Astrocyte of the spinal cord (primary cell): ENCODE measurements around the gene GGT7.
"Not testable (repeated sequence)": the region's sequence is repeated elsewhere in the genome, so short reads cannot be mapped to it uniquely, and the experiment has no call there.

Experiments used
- DNase-seq: peaks from one replicate; pipeline ENCODE4 v3.0.0; 2011; ENCODE audit warnings: low read depth, low spot score
- H3K4me3 ChIP-seq: 2 replicates; pipeline ENCODE4 v1.5.1; 2011; ENCODE audit warnings: low read depth, mild to moderate bottlenecking, low read length, moderate library complexity
- in situ Hi-C: cut with HindIII; loops from 2 replicates; pipeline ENCODE4 v1.10.0; 2017; ENCODE audit warnings: low sequenced_read_pairs
- TF ChIP-seq, protein P1 (sequence below): IDR thresholded peaks from 2 replicates; pipeline ENCODE4 v1.5.1; 2012; ENCODE audit warnings: low read depth, mild to moderate bottlenecking, low read length, inconsistent platforms

The GGT7 gene

DNA sequence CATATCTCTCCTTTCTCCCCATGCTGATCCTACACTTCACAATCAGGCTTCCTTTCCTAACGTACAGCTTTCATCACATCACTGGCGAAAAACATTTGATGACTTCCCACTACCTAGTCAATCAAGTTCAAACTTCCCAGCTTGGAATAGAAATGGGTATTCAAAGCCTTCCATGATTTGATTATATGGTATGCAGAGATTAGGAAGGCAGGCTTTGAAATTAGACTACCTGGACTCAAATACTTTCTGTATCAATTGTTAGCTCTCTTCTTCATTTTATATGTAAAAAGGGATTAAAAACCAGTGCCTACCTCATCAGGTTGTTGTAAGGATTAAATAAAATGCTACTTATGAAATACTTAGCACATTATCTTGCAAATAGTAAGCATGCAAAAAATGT lies 54.9 kb downstream of the GGT7 start:
- H3K4me3 ChIP-seq: no peak overlapping the region
- TF ChIP-seq, protein P1, sequence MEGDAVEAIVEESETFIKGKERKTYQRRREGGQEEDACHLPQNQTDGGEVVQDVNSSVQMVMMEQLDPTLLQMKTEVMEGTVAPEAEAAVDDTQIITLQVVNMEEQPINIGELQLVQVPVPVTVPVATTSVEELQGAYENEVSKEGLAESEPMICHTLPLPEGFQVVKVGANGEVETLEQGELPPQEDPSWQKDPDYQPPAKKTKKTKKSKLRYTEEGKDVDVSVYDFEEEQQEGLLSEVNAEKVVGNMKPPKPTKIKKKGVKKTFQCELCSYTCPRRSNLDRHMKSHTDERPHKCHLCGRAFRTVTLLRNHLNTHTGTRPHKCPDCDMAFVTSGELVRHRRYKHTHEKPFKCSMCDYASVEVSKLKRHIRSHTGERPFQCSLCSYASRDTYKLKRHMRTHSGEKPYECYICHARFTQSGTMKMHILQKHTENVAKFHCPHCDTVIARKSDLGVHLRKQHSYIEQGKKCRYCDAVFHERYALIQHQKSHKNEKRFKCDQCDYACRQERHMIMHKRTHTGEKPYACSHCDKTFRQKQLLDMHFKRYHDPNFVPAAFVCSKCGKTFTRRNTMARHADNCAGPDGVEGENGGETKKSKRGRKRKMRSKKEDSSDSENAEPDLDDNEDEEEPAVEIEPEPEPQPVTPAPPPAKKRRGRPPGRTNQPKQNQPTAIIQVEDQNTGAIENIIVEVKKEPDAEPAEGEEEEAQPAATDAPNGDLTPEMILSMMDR: no peak
- in situ Hi-C loops: no loop called here
- no peak for DNase-seq

DNA sequence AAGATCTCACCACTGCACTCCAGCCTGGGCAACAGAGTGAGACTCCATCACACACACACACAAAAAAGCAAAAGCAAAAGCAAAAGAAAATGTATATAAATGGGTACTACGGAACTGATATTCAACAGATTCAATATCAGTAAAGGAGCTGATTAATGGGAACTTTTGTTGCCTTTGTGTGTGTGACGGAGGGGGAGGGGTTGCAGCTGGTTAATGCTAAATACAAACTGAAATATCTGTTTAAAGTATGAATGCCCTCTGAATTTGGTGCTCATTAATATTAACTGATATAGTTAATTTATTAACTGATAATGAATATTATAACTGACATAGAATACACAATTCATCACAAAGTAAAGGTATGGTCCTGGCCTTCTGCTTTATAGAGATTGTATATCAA lies 55.6 kb downstream of the GGT7 start:
- TF ChIP-seq, protein P1: no peak
- DNase-seq: no peak
- H3K4me3 ChIP-seq: no peak overlapping the region
- in situ Hi-C loops: no loop called here

DNA sequence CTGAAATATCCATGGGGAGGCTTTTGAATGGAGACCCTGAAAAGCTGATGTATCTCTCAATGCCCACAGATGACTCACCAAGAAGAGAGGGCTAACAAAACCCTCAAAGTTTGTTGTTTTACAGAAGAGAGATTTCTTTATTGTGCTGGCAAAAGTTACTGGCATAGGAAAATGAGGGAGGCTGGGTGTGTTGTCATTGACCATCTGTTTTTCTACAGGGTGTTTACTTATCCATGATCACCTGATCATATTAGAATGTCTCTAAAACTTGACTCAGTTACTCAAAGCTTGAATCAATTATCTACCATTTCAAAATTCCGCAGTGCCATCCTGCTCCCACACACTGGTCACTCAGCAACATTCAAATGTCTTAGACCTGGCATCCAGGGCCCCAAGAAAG lies 57.0 kb downstream of the GGT7 start:
- peak; percentile 7 for DNase-seq
- in situ Hi-C loops: no loop called here
- TF ChIP-seq, protein P1: no peak
- H3K4me3 ChIP-seq: no peak overlapping the region

DNA sequence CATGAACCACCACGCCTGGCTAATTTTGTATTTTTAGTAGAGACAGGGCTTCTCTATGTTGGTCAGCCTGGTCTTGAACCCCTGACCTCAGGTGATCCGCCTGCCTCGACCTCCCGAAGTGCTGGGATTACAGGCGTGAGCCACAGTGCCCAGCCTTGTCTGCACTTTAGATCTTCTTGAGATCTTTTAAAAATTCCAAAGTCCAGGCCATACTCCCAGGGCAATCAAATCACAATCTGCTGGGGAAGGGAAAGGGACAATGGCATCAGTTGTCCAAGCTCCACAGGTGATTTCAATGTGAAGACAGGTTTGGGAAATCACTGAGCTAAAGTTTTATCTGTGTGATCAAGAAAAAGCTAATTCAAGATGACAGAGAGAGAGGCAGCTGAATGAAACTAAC lies 64.1 kb downstream of the GGT7 start:
- no peak overlapping the region for H3K4me3 ChIP-seq
- in situ Hi-C loops: no loop called here
- TF ChIP-seq, protein P1: no peak
- DNase-seq: no peak

DNA sequence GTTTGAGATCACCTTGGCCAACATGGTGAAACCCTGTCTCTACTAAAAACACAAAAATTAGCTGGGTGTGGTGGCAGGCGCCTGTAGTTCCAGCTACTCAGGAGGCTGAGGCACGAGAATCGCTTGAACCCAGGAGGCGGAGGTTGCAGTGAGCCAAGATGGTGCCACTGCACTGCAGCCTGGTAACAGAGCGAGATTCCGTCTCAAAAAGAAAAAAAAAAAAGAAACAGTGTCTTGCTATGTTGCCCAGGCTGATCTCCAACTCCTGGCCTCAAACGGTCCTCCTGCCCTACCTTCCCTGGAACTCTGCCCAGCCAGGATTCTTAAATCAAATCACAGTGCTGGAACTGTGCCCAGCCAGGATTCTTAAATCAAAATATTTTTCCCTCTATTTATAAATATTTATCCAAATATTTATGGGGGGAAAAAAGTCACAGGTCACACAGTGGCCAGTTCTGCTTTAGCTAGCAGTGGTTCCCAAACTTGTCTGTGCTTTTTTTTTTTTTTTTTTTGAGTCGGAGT lies 64.7 kb downstream of the GGT7 start:
- DNase-seq, in situ Hi-C loops, H3K4me3 ChIP-seq: not testable (repeated sequence)

DNA sequence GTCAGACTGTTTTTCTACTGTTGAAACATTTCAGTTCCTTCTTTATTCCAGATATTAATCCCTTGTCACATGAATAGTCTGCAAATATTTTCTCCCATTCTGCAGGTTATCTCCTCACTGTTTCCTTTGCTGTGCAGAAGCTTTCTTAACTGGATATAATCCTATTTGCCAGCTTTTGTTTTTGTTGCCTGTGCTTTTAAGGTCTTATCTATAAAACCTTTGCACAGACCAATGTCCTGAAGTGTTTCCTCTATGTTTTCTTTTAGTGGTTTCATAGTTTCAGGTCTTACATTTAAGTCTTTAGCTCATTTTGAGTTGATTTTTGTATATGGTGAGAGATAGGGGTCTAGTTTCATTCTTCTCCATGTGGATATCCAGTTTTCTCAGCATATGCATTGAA lies 66.4 kb downstream of the GGT7 start:
- no peak for DNase-seq
- TF ChIP-seq, protein P1: no peak
- H3K4me3 ChIP-seq: no peak overlapping the region
- in situ Hi-C loops: no loop called here

DNA sequence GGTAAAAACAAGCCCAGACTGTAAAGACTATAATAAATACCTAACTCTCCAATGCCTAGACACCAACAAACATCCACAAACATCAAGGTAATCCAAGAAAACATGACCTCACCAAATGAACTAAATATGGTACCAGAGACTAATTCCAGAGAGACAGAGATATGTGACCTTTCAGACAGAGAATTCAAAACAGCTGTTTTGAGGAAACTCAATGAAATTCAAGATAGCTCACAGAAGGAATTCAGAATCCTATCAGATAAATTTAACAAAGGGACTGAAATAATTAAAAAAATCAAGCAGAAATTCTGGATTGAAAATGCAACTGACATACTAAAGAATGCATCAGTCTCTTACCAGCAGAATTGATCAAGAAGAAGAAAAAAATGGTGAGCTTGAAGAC lies 73.8 kb downstream of the GGT7 start:
- in situ Hi-C loops: no loop called here
- DNase-seq: no peak
- TF ChIP-seq, protein P1: no peak
- H3K4me3 ChIP-seq: no peak overlapping the region
